Lower leg skin (tissue), 4 donors: ENCODE data around the gene ZCWPW1. TPM values are rescaled to one million over a fixed set of nuclear protein-coding genes. Genes with fewer than 3 reads are reported as not detected.

Experiments used
- DNase-seq, 2 donors: peaks; one replicate each; pipeline ENCODE4 v3.0.0-alpha.2; 2019; ENCODE audit warnings: low spot score in 2 of 2
- H3K4me3 ChIP-seq: fragments of 200-600 bp; sonication (generic); 2 replicates; pipeline ENCODE4 v1.5.1; 2017; ENCODE audit warnings: mild to moderate bottlenecking, low read depth; ENCODE audit not compliant: poor library complexity, severe bottlenecking
- CTCF ChIP-seq, 3 donors: fragments of 450-650 bp; IDR thresholded peaks; one replicate each; pipeline ENCODE4 v1.5.1; 2016; ENCODE audit warnings: antibody characterized with exemption in 3 of 3, mild to moderate bottlenecking in 3 of 3, moderate library complexity in 2 of 3
- POLR2A ChIP-seq, 2 donors: fragments of 450-650 bp; IDR thresholded peaks; one replicate each; pipeline ENCODE4 v1.6.1; 2016 to 2017; ENCODE audit warnings: antibody characterized with exemption in 2 of 2, mild to moderate bottlenecking in 1 of 2, moderate library complexity in 1 of 2
- WGBS, 2 donors: methylation state at CpG; one replicate each; pipeline ENCODE4 v1.1.5; 2018; 5-methylcytosine and 5-hydroxymethylcytosine counted together
- intact Hi-C: fragments of 100-400 bp; cut with DNase I; formaldehyde crosslinking; loops from one replicate; pipeline ENCODE4 v1.15.0; 2023; ENCODE audit warnings: low total_unique reads
- total RNA-seq, 4 donors: library from RNA; depleted of rRNA; stranded (reverse); fragments of >200 nt; gene quantifications; one replicate each; pipeline ENCODE4 v1.1.0, GENCODE V29; 2016

Gene ZCWPW1
- total RNA-seq, 4 donors from 2014 or later: 2.2 to 6.3 (median 4.6) TPM

- TF ChIP-seq CTCF (IDR thresholded peaks at IDR 0.05) (no peak), POLR2A (IDR thresholded peaks at IDR 0.05) (no peak)
- intact Hi-C loops: no loop called here
- DNase-seq: no peak
- 49 to 50% methylated on average over 2 of the region's 2 CpGs for WGBS, 2 donors
- no peak overlapping the region for H3K4me3 ChIP-seq
Measured at GRCh38 chr7:100438172-100438571, 9.7 kb upstream of the ZCWPW1 start.

- TF ChIP-seq POLR2A (IDR thresholded peaks at IDR 0.05) (no peak), CTCF (IDR thresholded peaks at IDR 0.05) (no peak)
- 86 to 87% methylated on average over 28 of the region's 28 CpGs for WGBS, 2 donors
- intact Hi-C loops: no loop called here
- peak in 1 of 2 donors; percentile 87 for DNase-seq
- no peak overlapping the region for H3K4me3 ChIP-seq
Measured at GRCh38 chr7:100437150-100438100, 8.9 kb upstream of the ZCWPW1 start.

GRCh38 chr7:100435401-100436304, 7.2 kb upstream of the ZCWPW1 start:
- intact Hi-C loops: no loop called here
- DNase-seq: peak in 1 of 2 donors; percentile 91
- WGBS, 2 donors: 2% methylated on average over 62 to 66 of the region's 81 CpGs
- peak overlapping the region; percentile 85 for H3K4me3 ChIP-seq
- TF ChIP-seq CTCF (IDR thresholded peaks at IDR 0.05): no peak
- no peak for TF ChIP-seq POLR2A (IDR thresholded peaks at IDR 0.05)

GRCh38 chr7:100434297-100435144, 6.0 kb upstream of the ZCWPW1 start:
- intact Hi-C loops: no loop called here
- DNase-seq: peak in 1 of 2 donors; percentile 79
- TF ChIP-seq POLR2A (IDR thresholded peaks at IDR 0.05) (no peak), CTCF (IDR thresholded peaks at IDR 0.05) (no peak)
- 81 to 86% methylated on average over 22 of the region's 22 CpGs for WGBS, 2 donors
- H3K4me3 ChIP-seq: no peak overlapping the region
